HepG2 (cell line): ENCODE measurements around the gene SEC61A1. TPM values are rescaled to one million over a fixed set of nuclear protein-coding genes. Genes with fewer than 3 reads are reported as not detected.

Experiments
- ETV5 ChIP-seq: IDR thresholded peaks from 2 replicates; pipeline ENCODE4 v1.6.1; 2018; ENCODE audit warnings: missing biosample characterization, missing genetic modification reagents, inconsistent platforms, borderline replicate concordance
- GABPA ChIP-seq, 2 experiments: IDR thresholded peaks; 2 replicates each; pipeline ENCODE4 v1.6.1; 2011 to 2016; ENCODE audit warnings: low read depth in 2 of 2, low read length in 1 of 2, missing biosample characterization in 1 of 2, missing genetic modification characterization in 1 of 2
- MAFF ChIP-seq: IDR thresholded peaks from 2 replicates; pipeline ENCODE4 v1.6.1; 2011; ENCODE audit warnings: low read depth, low read length, improper control_type of control experiment
- MAFG ChIP-seq: sonication (generic); formaldehyde crosslinking; IDR thresholded peaks from 2 replicates; pipeline ENCODE4 v1.5.1; 2020; ENCODE audit warnings: mild to moderate bottlenecking, missing genetic modification reagents
- MAFK ChIP-seq, 2 experiments: IDR thresholded peaks in 1 of 2; conservative IDR thresholded peaks in 1 of 2; 2 replicates each; pipeline ENCODE4 v1.6.1; 2011; ENCODE audit warnings: improper control_type of control experiment in 2 of 2, low read length in 2 of 2
- NCOA2 ChIP-seq: sonication (generic); formaldehyde crosslinking; IDR thresholded peaks from 2 replicates; pipeline ENCODE4 v1.8.0; 2022; ENCODE audit warnings: inconsistent platforms
- NPAS2 ChIP-seq: sonication (generic); formaldehyde crosslinking; IDR thresholded peaks from 2 replicates; pipeline ENCODE4 v1.8.0; 2022; ENCODE audit warnings: mild to moderate bottlenecking, missing genetic modification reagents, borderline replicate concordance
- RXRA ChIP-seq: sonication (generic); formaldehyde crosslinking; IDR thresholded peaks from 2 replicates; pipeline ENCODE4 v1.5.1; 2020; ENCODE audit warnings: missing genetic modification reagents
- STAG1 ChIP-seq: sonication (generic); formaldehyde crosslinking; IDR thresholded peaks from 2 replicates; pipeline ENCODE4 v1.4.0; 2020; ENCODE audit warnings: missing genetic modification reagents
- XRCC5 ChIP-seq: fragments of 200-400 bp; formaldehyde crosslinking; optimal IDR thresholded peaks from 2 replicates; pipeline ENCODE3; 2017; ENCODE audit warnings: mild to moderate bottlenecking, low read length
- ZBTB38 ChIP-seq: sonication (generic); formaldehyde crosslinking; IDR thresholded peaks from 2 replicates; pipeline ENCODE4 v1.5.1; 2020; ENCODE audit warnings: mild to moderate bottlenecking, missing genetic modification reagents
- ZNF235 ChIP-seq: sonication (generic); formaldehyde crosslinking; IDR thresholded peaks from 2 replicates; pipeline ENCODE4 v1.8.1; 2023; ENCODE audit warnings: mild to moderate bottlenecking, missing genetic modification reagents, borderline replicate concordance
- ZNF317 ChIP-seq: sonication (generic); formaldehyde crosslinking; IDR thresholded peaks from 2 replicates; pipeline ENCODE4 v1.5.0; 2020; ENCODE audit warnings: mild to moderate bottlenecking, missing genetic modification reagents
- ZNF331 ChIP-seq: sonication (generic); formaldehyde crosslinking; IDR thresholded peaks from 2 replicates; pipeline ENCODE4 v1.4.0; 2020; ENCODE audit warnings: missing genetic modification reagents
- ZNF557 ChIP-seq: sonication (generic); formaldehyde crosslinking; IDR thresholded peaks from 2 replicates; pipeline ENCODE4 v1.4.0; 2020; ENCODE audit warnings: missing genetic modification reagents
- ZNF713 ChIP-seq: sonication (generic); formaldehyde crosslinking; IDR thresholded peaks from 2 replicates; pipeline ENCODE4 v1.4.0; 2020; ENCODE audit warnings: mild to moderate bottlenecking, missing genetic modification reagents
- polyA plus RNA-seq, 8 experiments: library from polyadenylated mRNA; depleted of rRNA in 3 of 8; stranded (reverse) in 7 of 8; unstranded in 1 of 8; fragments of >200 nt; fragmentation: Illumina TruSeq in 4 of 8; extraction: Trizol in 4 of 8; gene quantifications; 2 replicates each; pipeline versions ENCODE4 v1.2.1 to v1.2.3, GENCODE V29; 2011 to 2016; ENCODE audit warnings: low read depth in 4 of 8, missing spikeins in 1 of 8, mixed read lengths in 1 of 8; ENCODE audit not compliant: insufficient read depth in 1 of 8
- total RNA-seq, 5 experiments: library from RNA; depleted of rRNA; stranded (reverse); fragments of >200 nt; fragmentation: Illumina TruSeq; extraction: Trizol; gene quantifications; 2 replicates each; pipeline ENCODE4 v1.2.3, GENCODE V29; 2016; ENCODE audit warnings: low read depth in 1 of 5
- TF ChIP-seq, protein P1 (sequence below), 2 experiments: IDR thresholded peaks; 2 replicates each; pipeline ENCODE4 v1.6.1; 2011 to 2012; ENCODE audit warnings: low read length in 2 of 2, borderline replicate concordance in 1 of 2, low read depth in 1 of 2, mild to moderate bottlenecking in 1 of 2, moderate library complexity in 1 of 2
- TF ChIP-seq, protein P2 (sequence below): sonication (generic); formaldehyde crosslinking; IDR thresholded peaks from 2 replicates; pipeline ENCODE4 v1.9.0; 2022; ENCODE audit warnings: missing genetic modification reagents, mild to moderate bottlenecking, borderline replicate concordance
- TF ChIP-seq, protein P3 (sequence below): sonication (generic); formaldehyde crosslinking; IDR thresholded peaks from 2 replicates; pipeline ENCODE4 v1.8.0; 2022; ENCODE audit warnings: missing genetic modification reagents, mild to moderate bottlenecking, moderate library complexity, borderline replicate concordance
- TF ChIP-seq, protein P4 (sequence below): sonication (generic); formaldehyde crosslinking; IDR thresholded peaks from 2 replicates; pipeline ENCODE4 v1.4.0; 2020; ENCODE audit warnings: missing genetic modification reagents, borderline replicate concordance

The SEC61A1 gene
- total and polyA plus RNA-seq, 2 of the 13 experiments (the other 11 are each of a cell fraction or from before 2014, with no cell fraction given), result 170 to 203 TPM

DNA sequence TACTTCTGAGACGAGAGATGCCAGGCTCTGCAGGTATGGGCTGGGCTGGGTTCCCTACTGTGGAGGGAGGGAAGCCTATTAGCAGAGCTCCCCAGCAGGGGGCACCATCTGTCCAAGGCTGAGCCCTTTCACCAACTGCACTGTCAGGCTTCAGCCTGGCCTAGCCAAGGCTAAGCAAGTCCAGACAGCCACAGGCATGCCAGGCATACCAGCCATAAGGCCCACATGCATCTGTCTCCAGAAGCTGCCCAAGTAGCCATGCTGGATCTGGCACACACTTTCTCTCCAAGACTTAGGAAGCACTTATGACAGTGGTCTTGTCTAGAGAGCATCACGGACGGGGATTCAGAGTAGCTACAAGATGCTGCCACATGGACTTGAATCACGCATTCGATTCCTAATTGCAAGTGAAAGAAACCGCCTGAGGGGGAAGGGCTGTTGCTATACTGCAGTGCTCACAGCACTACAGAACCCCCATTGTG lies 43.0 kb downstream of the SEC61A1 start (continued):
- no peak for TF ChIP-seq ZNF557 (CRISPR knock-in tag)
- no peak for TF ChIP-seq ZNF235
- peak; percentile 83 for TF ChIP-seq XRCC5
- TF ChIP-seq NCOA2 (CRISPR knock-in tag), result no peak
- no peak for TF ChIP-seq ETV5
- TF ChIP-seq MAFF, result no peak
- TF ChIP-seq STAG1 (CRISPR knock-in tag), result peak; percentile 92
- TF ChIP-seq, protein P1, sequence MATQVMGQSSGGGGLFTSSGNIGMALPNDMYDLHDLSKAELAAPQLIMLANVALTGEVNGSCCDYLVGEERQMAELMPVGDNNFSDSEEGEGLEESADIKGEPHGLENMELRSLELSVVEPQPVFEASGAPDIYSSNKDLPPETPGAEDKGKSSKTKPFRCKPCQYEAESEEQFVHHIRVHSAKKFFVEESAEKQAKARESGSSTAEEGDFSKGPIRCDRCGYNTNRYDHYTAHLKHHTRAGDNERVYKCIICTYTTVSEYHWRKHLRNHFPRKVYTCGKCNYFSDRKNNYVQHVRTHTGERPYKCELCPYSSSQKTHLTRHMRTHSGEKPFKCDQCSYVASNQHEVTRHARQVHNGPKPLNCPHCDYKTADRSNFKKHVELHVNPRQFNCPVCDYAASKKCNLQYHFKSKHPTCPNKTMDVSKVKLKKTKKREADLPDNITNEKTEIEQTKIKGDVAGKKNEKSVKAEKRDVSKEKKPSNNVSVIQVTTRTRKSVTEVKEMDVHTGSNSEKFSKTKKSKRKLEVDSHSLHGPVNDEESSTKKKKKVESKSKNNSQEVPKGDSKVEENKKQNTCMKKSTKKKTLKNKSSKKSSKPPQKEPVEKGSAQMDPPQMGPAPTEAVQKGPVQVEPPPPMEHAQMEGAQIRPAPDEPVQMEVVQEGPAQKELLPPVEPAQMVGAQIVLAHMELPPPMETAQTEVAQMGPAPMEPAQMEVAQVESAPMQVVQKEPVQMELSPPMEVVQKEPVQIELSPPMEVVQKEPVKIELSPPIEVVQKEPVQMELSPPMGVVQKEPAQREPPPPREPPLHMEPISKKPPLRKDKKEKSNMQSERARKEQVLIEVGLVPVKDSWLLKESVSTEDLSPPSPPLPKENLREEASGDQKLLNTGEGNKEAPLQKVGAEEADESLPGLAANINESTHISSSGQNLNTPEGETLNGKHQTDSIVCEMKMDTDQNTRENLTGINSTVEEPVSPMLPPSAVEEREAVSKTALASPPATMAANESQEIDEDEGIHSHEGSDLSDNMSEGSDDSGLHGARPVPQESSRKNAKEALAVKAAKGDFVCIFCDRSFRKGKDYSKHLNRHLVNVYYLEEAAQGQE (IDR thresholded peaks at IDR 0.05; ENCODE audit: borderline replicate concordance in 1 of 2, low read depth in 1 of 2, low read length in 2 of 2), result no peak
- TF ChIP-seq ZNF331 (CRISPR knock-in tag), result peak; percentile 29; the same call in 1 of the 2 replicates
- peak; percentile 52; the same call in 1 of the 2 replicates for TF ChIP-seq RXRA
- TF ChIP-seq MAFK (conservative IDR thresholded peaks at IDR 0.05 in 1 of 2, IDR thresholded peaks at IDR 0.05 in 1 of 2; ENCODE audit: low read length in 2 of 2), result 0 out of 4 replicates have a peak, but pooled peaks of 1 of the 2 experiments have one; percentile 11
- no peak for TF ChIP-seq ZNF713 (CRISPR knock-in tag)
- no peak for TF ChIP-seq MAFG (CRISPR knock-in tag)
- no peak for TF ChIP-seq NPAS2 (CRISPR knock-in tag)
- TF ChIP-seq, protein P2, sequence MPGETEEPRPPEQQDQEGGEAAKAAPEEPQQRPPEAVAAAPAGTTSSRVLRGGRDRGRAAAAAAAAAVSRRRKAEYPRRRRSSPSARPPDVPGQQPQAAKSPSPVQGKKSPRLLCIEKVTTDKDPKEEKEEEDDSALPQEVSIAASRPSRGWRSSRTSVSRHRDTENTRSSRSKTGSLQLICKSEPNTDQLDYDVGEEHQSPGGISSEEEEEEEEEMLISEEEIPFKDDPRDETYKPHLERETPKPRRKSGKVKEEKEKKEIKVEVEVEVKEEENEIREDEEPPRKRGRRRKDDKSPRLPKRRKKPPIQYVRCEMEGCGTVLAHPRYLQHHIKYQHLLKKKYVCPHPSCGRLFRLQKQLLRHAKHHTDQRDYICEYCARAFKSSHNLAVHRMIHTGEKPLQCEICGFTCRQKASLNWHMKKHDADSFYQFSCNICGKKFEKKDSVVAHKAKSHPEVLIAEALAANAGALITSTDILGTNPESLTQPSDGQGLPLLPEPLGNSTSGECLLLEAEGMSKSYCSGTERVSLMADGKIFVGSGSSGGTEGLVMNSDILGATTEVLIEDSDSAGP (CRISPR knock-in tag), result peak; percentile 5; the same call in 1 of the 2 replicates
- TF ChIP-seq, protein P3, sequence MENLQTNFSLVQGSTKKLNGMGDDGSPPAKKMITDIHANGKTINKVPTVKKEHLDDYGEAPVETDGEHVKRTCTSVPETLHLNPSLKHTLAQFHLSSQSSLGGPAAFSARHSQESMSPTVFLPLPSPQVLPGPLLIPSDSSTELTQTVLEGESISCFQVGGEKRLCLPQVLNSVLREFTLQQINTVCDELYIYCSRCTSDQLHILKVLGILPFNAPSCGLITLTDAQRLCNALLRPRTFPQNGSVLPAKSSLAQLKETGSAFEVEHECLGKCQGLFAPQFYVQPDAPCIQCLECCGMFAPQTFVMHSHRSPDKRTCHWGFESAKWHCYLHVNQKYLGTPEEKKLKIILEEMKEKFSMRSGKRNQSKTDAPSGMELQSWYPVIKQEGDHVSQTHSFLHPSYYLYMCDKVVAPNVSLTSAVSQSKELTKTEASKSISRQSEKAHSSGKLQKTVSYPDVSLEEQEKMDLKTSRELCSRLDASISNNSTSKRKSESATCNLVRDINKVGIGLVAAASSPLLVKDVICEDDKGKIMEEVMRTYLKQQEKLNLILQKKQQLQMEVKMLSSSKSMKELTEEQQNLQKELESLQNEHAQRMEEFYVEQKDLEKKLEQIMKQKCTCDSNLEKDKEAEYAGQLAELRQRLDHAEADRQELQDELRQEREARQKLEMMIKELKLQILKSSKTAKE (CRISPR knock-in tag), result no peak
- TF ChIP-seq GABPA (IDR thresholded peaks at IDR 0.05; ENCODE audit: low read depth, low read length), result no peak
- no peak for TF ChIP-seq GABPA (CRISPR knock-in tag; IDR thresholded peaks at IDR 0.05; ENCODE audit: low read depth)
- no peak for TF ChIP-seq ZNF317 (CRISPR knock-in tag)
- TF ChIP-seq ZBTB38 (CRISPR knock-in tag), result peak; percentile 56; the same call in 1 of the 2 replicates
- TF ChIP-seq, protein P4, sequence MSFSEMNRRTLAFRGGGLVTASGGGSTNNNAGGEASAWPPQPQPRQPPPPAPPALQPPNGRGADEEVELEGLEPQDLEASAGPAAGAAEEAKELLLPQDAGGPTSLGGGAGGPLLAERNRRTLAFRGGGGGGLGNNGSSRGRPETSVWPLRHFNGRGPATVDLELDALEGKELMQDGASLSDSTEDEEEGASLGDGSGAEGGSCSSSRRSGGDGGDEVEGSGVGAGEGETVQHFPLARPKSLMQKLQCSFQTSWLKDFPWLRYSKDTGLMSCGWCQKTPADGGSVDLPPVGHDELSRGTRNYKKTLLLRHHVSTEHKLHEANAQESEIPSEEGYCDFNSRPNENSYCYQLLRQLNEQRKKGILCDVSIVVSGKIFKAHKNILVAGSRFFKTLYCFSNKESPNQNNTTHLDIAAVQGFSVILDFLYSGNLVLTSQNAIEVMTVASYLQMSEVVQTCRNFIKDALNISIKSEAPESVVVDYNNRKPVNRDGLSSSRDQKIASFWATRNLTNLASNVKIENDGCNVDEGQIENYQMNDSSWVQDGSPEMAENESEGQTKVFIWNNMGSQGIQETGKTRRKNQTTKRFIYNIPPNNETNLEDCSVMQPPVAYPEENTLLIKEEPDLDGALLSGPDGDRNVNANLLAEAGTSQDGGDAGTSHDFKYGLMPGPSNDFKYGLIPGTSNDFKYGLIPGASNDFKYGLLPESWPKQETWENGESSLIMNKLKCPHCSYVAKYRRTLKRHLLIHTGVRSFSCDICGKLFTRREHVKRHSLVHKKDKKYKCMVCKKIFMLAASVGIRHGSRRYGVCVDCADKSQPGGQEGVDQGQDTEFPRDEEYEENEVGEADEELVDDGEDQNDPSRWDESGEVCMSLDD (CRISPR knock-in tag), result no peak
